CD4-positive, alpha-beta T cell (primary cell): ENCODE data around the gene CDC37. TPM values are rescaled to one million over a fixed set of nuclear protein-coding genes. Genes with fewer than 3 reads are reported as not detected.
A peak's percentile ranks its signal among the peaks of the same experiment; 100 is the strongest.
"Not testable (repeated sequence)": the region's sequence is repeated elsewhere in the genome, so short reads cannot be mapped to it uniquely, and the experiment has no call there.

Source experiments
- ATAC-seq: fragments of 200-7000 bp; cut with Tn5 transposase; one replicate; pipeline ENCODE4 v1.10.0; 2022; ENCODE audit warnings: mild to moderate bottlenecking; ENCODE audit not compliant: poor library complexity
- CTCF ChIA-PET: fragments of 350-600 bp; sonication (Branson Sonifier 250); formaldehyde crosslinking; loops from one replicate; lab custom pipeline; 2021; ENCODE audit warnings: antibody characterized with exemption, inconsistent platforms; lab: Charles Lee
- POLR2A ChIA-PET: fragments of 350-600 bp; sonication (Branson Sonifier 250); formaldehyde crosslinking; loops from one replicate; lab custom pipeline; 2021; ENCODE audit warnings: antibody characterized with exemption, inconsistent platforms; lab: Charles Lee
- DNase-seq, 14 experiments: peaks; one replicate each; pipeline ENCODE4 v3.0.0-alpha.2; 2013 to 2020; ENCODE audit warnings: mixed read lengths in 2 of 14
- H3K27ac ChIP-seq, 2 donors: one replicate each; pipeline versions ENCODE4 v1.5.1 to v1.7.0; 2013; ENCODE audit warnings: low read length in 2 of 2, low read depth in 1 of 2, mild to moderate bottlenecking in 1 of 2
- H3K27me3 ChIP-seq, 2 experiments: 1 replicate in 1 of 2; 2 replicates in 1 of 2; pipeline versions ENCODE4 v1.6.1 to v1.7.0; 2013; ENCODE audit warnings: low read length in 2 of 2, control low read depth in 1 of 2, mild to moderate bottlenecking in 1 of 2, moderate library complexity in 1 of 2; ENCODE audit not compliant: insufficient read depth in 2 of 2, control insufficient read depth in 1 of 2
- H3K36me3 ChIP-seq: one replicate; pipeline ENCODE4 v1.6.1; 2013; ENCODE audit warnings: low read length, control low read depth; ENCODE audit not compliant: insufficient read depth
- H3K4me1 ChIP-seq: one replicate; pipeline ENCODE4 v1.6.1; 2013; ENCODE audit warnings: low read length, control low read depth; ENCODE audit not compliant: insufficient read depth
- H3K4me3 ChIP-seq: one replicate; pipeline ENCODE4 v1.5.1; 2013; ENCODE audit warnings: mild to moderate bottlenecking, low read length, moderate library complexity
- H3K9me3 ChIP-seq, 2 experiments: 1 replicate in 1 of 2; 2 replicates in 1 of 2; pipeline versions ENCODE4 v1.6.1 to v1.7.0; 2013; ENCODE audit warnings: low read length in 2 of 2, mild to moderate bottlenecking in 2 of 2, control low read depth in 1 of 2, moderate library complexity in 1 of 2; ENCODE audit not compliant: control insufficient read depth in 1 of 2, insufficient read depth in 1 of 2
- H3K27ac Mint-ChIP-seq: one replicate; pipeline ENCODE4 v1.8.0; 2020; ENCODE audit warnings: mixed read lengths
- H3K27me3 Mint-ChIP-seq: one replicate; pipeline ENCODE4 v1.8.0; 2021; ENCODE audit warnings: mixed read lengths
- H3K36me3 Mint-ChIP-seq: one replicate; pipeline ENCODE4 v1.8.0; 2021; ENCODE audit warnings: low read depth, mixed read lengths
- H3K4me1 Mint-ChIP-seq: one replicate; pipeline ENCODE4 v1.8.0; 2021; ENCODE audit warnings: low read depth, mixed read lengths
- H3K4me3 Mint-ChIP-seq: one replicate; pipeline ENCODE4 v1.8.0; 2020; ENCODE audit warnings: mild to moderate bottlenecking, mixed read lengths
- H3K9me3 Mint-ChIP-seq: one replicate; pipeline ENCODE4 v1.8.0; 2020; ENCODE audit warnings: mixed read lengths
- CTCF ChIP-seq: fragments of 200-600 bp; IDR thresholded peaks from one replicate; pipeline ENCODE4 v1.8.0; 2022; ENCODE audit warnings: antibody characterized with exemption, mild to moderate bottlenecking
- intact Hi-C, 2 experiments: fragments of 100-400 bp; cut with DNase I in 1 of 2; cut with micrococcal nuclease in 1 of 2; formaldehyde crosslinking; loops; one replicate each; pipeline versions ENCODE4 v1.15.1 to v1.9.0; 2023 to 2025; cut with DNase I, micrococcal nuclease
- total RNA-seq, 174 experiments: library from RNA in 2 of 174; stranded (reverse) in 2 of 174; gene quantifications; one replicate each; pipeline ENCODE4 v1.2.3 and lab custom pipeline; 2021 to 2026

CDC37 gene
- total RNA-seq, 2 experiments from 2014 or later, result 162 to 164 TPM

- Histone ChIP-seq H3K27me3 (no peaks in the 10 kb centered on the region), H3K27ac (peak overlapping the region; percentile 16 to 79), H3K4me3 (peak overlapping the region; percentile 96), H3K36me3 (peaks cover under 1% of the 10 kb centered on the region), H3K9me3 (no peaks in the 10 kb centered on the region), H3K4me1 (peaks cover 90% of the 10 kb centered on the region)
- H3K27ac Mint-ChIP-seq, result peak overlapping the region; percentile 97
- intact Hi-C loops, result loop anchor here (1.0 to 10.0 kb wide), 9 partner anchors 11 to 570 kb away; partner anchors contain the start of genes CDKN2D (in 2 of the 2), KRI1 (in 2 of the 2), ANGPTL6 (in 1 of the 2) and PIN1 (in 1 of the 2)
- H3K9me3 Mint-ChIP-seq, result no peaks in the 10 kb centered on the region
- TF ChIP-seq CTCF, result no peak
- ATAC-seq (no peak), DNase-seq (peak in 7 of 14 experiments; percentile 42 to 73 (median 59))
- CTCF ChIA-PET, result interaction anchor here (0.7 to 8.2 kb wide), 9 partner anchors 10 to 292 kb away, joined by 3 to 129 read pairs (median 4); partner anchors contain the start of gene PDE4A
- peaks cover 30% of the 10 kb centered on the region for H3K36me3 Mint-ChIP-seq
- peak overlapping the region; percentile 98 for H3K4me3 Mint-ChIP-seq
- POLR2A ChIA-PET, result interaction anchor here (0.8 to 4.7 kb wide), 6 partner anchors 11 to 134 kb away, joined by 4 to 27 read pairs (median 11); partner anchors contain the start of genes ICAM1 and PDE4A
- peaks cover 83% of the 10 kb centered on the region for H3K4me1 Mint-ChIP-seq
- H3K27me3 Mint-ChIP-seq, result peaks cover 3% of the 10 kb centered on the region
Observed at GRCh38 chr19:10404888-10405820, 1.8 kb upstream of the CDC37 start.

DNA sequence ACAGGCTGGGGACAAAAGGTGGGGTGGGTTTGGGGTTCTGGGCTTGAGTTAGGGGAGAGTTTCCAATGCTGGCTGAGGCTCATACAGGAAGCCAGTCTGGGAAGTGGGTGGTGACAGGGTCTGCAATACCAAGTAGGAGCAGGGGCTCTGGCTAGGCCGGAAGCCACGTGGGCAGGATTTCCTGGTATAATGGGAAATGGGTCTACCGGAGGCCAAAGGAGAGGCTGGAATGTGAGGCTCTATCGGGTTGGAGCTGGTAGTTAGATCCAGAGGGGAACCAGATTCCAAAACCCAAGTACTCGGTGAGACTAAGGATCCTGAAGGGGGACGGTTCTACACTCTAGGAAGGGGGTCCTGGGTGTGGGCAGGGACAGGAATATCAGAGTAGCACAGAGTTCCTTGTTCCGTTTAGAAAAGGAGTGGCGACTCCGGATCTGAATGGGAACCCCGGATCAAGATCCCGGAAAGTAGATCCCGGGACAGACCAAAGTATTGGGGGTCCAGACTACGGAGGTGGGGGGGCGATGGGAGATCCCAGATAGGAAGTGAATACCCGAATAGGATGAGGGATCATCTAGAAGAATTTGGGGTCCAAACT, 802 bp downstream of the CDC37 start:
- Mint-ChIP-seq H3K4me3 (peak overlapping the region; percentile 98), H3K4me1 (peaks cover 64% of the 10 kb centered on the region), H3K36me3 (peaks cover 44% of the 10 kb centered on the region), H3K27me3 (peaks cover 3% of the 10 kb centered on the region), H3K27ac (peak overlapping the region; percentile 97), H3K9me3 (no peaks in the 10 kb centered on the region)
- ChIA-PET POLR2A (interaction anchor here (1.8 to 4.7 kb wide), 3 partner anchors 17 to 131 kb away, joined by 6 to 27 read pairs (median 18); partner anchors contain the start of genes ICAM1 and PDE4A), CTCF (interaction anchor here (1.2 to 8.2 kb wide), 3 partner anchors 13 to 144 kb away, joined by 3 to 129 read pairs (median 6); no protein-coding TSS in a partner anchor)
- ATAC-seq (no peak), DNase-seq (peak in 2 of 14 experiments; percentile 40 to 48)
- Histone ChIP-seq H3K4me1 (peaks cover 74% of the 10 kb centered on the region), H3K27me3 (no peaks in the 10 kb centered on the region), H3K9me3 (no peaks in the 10 kb centered on the region), H3K4me3 (peak overlapping the region; percentile 96), H3K36me3 (peaks cover 5% of the 10 kb centered on the region), H3K27ac (peak overlapping the region; percentile 78 to 79)
- intact Hi-C loops, result loop anchor here (1.0 to 10.0 kb wide), 5 partner anchors 69 to 568 kb away; partner anchors contain the start of genes CDKN2D (in 2 of the 2), KRI1 (in 2 of the 2), ANGPTL6 (in 1 of the 2) and PIN1 (in 1 of the 2)
- no peak for TF ChIP-seq CTCF

DNA sequence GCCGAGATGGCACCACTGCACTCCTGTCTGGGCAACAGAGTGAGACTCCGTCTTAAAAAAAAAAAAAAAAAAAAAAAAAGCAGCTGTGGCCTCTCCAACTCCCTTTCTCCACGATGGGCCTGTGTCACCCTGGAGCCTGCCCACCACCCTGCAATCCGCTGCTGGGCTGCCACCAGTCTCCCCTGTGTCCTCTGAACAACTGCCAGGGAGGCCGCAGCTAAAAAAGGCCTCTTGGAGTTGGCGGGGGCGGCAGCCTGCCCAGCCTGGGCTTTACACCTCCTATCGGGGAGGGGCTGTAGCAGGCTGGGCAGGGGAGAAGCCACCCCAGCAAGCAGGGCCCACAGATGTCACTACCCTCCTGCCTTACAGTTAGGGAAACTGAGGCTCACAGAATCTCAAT, 3.5 kb downstream of the CDC37 start:
- POLR2A ChIA-PET, result interaction anchor here (1.1 kb wide), 1 partner anchor 318 kb away, joined by 3 read pairs; the partner anchor contains the start of gene DNM2
- Mint-ChIP-seq H3K27ac (no peak overlapping the region), H3K27me3 (peaks cover 3% of the 10 kb centered on the region), H3K4me1 (peaks cover 41% of the 10 kb centered on the region), H3K9me3 (no peaks in the 10 kb centered on the region), H3K36me3 (peaks cover 63% of the 10 kb centered on the region), H3K4me3 (no peak overlapping the region)
- H3K4me3 ChIP-seq, result no peak overlapping the region
- ATAC-seq, result no peak
- H3K36me3 ChIP-seq, result peaks cover 23% of the 10 kb centered on the region
- DNase-seq, result no peak
- TF ChIP-seq CTCF, result no peak
- no peak overlapping the region for H3K27ac ChIP-seq
- no peaks in the 10 kb centered on the region for H3K9me3 ChIP-seq
- H3K4me1 ChIP-seq, result peaks cover 49% of the 10 kb centered on the region
- CTCF ChIA-PET, result interaction anchor here (1.2 to 1.8 kb wide), 3 partner anchors 9 to 17 kb away, joined by 3 to 11 read pairs (median 5); no protein-coding TSS in a partner anchor
- intact Hi-C loops, result loop anchor here (5.0 to 10.0 kb wide), 4 partner anchors 167 to 565 kb away; partner anchors contain the start of genes CDKN2D (in 2 of the 2), KRI1 (in 2 of the 2), ANGPTL6 (in 1 of the 2) and PIN1 (in 1 of the 2)
- H3K27me3 ChIP-seq, result no peaks in the 10 kb centered on the region

- H3K4me3 Mint-ChIP-seq, ATAC-seq, H3K27ac Mint-ChIP-seq, intact Hi-C loops, H3K9me3 Mint-ChIP-seq, POLR2A ChIA-PET, H3K9me3 ChIP-seq, DNase-seq, H3K27me3 Mint-ChIP-seq, H3K27me3 ChIP-seq, H3K27ac ChIP-seq, H3K4me3 ChIP-seq: not testable (repeated sequence)
- CTCF ChIA-PET, result interaction anchor here (1.3 kb wide), 1 partner anchor 13 kb away, joined by 3 read pairs; no protein-coding TSS in a partner anchor
- H3K36me3 Mint-ChIP-seq, result peaks cover 64% of the 10 kb centered on the region
- Histone ChIP-seq H3K36me3 (peaks cover 29% of the 10 kb centered on the region), H3K4me1 (peaks cover 44% of the 10 kb centered on the region)
- H3K4me1 Mint-ChIP-seq, result peaks cover 37% of the 10 kb centered on the region
Observed at GRCh38 chr19:10399340-10399739, 4.0 kb downstream of the CDC37 start.
